Body of pancreas (tissue), 4 donors: ENCODE measurements around the gene PRKD1. TPM values are rescaled to one million over a fixed set of nuclear protein-coding genes. Genes with fewer than 3 reads are reported as not detected.
A peak's percentile ranks its signal among the peaks of the same experiment; 100 is the strongest.

ENCODE experiments used
- ATAC-seq: fragments of 150-250 bp; one replicate; pipeline ENCODE4 v1.9.1; 2016
- DNase-seq, 4 donors: peaks; one replicate each; pipeline ENCODE4 v3.0.0-alpha.2; 2019
- H3K27ac ChIP-seq, 4 donors: fragments of 200-600 bp; sonication (generic); 1 replicate in 3 of 4; 2 replicates in 1 of 4; pipeline versions ENCODE4 v1.5.1 to v1.6.1; 2016 to 2019; ENCODE audit warnings: mild to moderate bottlenecking in 1 of 4, mixed read lengths in 1 of 4, moderate library complexity in 1 of 4
- H3K27me3 ChIP-seq, 2 donors: fragments of 200-600 bp; sonication (generic); one replicate each; pipeline ENCODE4 v1.6.0; 2016; ENCODE audit warnings: mild to moderate bottlenecking in 1 of 2
- H3K36me3 ChIP-seq, 2 donors: fragments of 200-600 bp; sonication (generic); replicated peaks in 1 of 2; 2 replicates each; pipeline ENCODE4 v1.5.1; 2016; ENCODE audit warnings: low read depth in 2 of 2; ENCODE audit not compliant: insufficient read depth in 1 of 2
- H3K4me1 ChIP-seq: fragments of 200-600 bp; sonication (generic); one replicate; pipeline ENCODE4 v1.6.0; 2016
- H3K4me3 ChIP-seq, 2 donors: fragments of 200-600 bp; sonication (generic); 1 replicate in 1 of 2; 2 replicates in 1 of 2; pipeline ENCODE4 v1.5.1; 2016 to 2019
- H3K9me3 ChIP-seq, 3 donors: fragments of 200-600 bp; sonication (generic); 1 replicate in 2 of 3; 2 replicates in 1 of 3; pipeline ENCODE4 v1.5.1; 2016
- POLR2A ChIP-seq, 3 donors: fragments of 450-650 bp; IDR thresholded peaks; one replicate each; pipeline ENCODE4 v1.6.1; 2016; ENCODE audit warnings: antibody characterized with exemption in 3 of 3, mild to moderate bottlenecking in 2 of 3
- WGBS, 2 donors: methylation state at CpG; one replicate each; pipeline ENCODE4 v1.1.5; 2017; 5-methylcytosine and 5-hydroxymethylcytosine counted together
- intact Hi-C: fragments of 100-400 bp; cut with DNase I; formaldehyde crosslinking; loops from one replicate; pipeline ENCODE4 v1.15.1; 2023
- total RNA-seq, 2 donors: library from RNA; depleted of rRNA; stranded (reverse); fragments of >200 nt; gene quantifications; one replicate each; pipeline ENCODE4 v1.1.0, GENCODE V29; 2016
- TF ChIP-seq, protein P1 (sequence below), 7 experiments: fragments of 450-650 bp in 4 of 7; fragments of 200-600 bp in 3 of 7; sonication (generic) in 3 of 7; IDR thresholded peaks; one replicate each; pipeline ENCODE4 v1.5.1; 2016 to 2019; ENCODE audit warnings: antibody characterized with exemption in 7 of 7

The PRKD1 gene
- total RNA-seq, 2 donors from 2014 or later = 5.3 to 14.8 TPM

DNA sequence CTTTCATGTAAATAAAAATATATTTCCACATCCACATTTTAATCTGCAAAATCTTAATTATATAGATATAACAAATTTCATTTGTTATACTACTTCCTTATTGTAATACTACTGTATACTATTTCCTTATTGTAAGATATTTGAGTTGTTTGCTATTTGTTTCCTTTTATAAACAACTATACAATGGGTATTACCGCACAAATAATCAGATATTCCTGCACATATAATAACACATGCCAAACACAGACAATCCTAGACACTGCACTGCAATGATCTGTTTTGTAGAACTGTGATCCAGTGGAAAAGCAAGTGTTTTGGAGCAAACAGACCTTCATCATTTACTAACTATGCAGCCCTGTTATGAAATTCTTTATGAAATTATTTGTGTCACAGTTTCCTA is 30.5 kb downstream of the PRKD1 start:
- DNase-seq (no peak), ATAC-seq (no peak)
- 81 to 86% methylated on average over 1 of the region's 1 CpG for WGBS, 2 donors
- H3K9me3 ChIP-seq = no peaks in the 10 kb centered on the region
- H3K4me1 ChIP-seq = peaks cover 18% of the 10 kb centered on the region
- intact Hi-C loops = no loop called here
- no peaks in the 10 kb centered on the region for H3K36me3 ChIP-seq
- TF ChIP-seq POLR2A (IDR thresholded peaks at IDR 0.05) = no peak
- TF ChIP-seq, protein P1, sequence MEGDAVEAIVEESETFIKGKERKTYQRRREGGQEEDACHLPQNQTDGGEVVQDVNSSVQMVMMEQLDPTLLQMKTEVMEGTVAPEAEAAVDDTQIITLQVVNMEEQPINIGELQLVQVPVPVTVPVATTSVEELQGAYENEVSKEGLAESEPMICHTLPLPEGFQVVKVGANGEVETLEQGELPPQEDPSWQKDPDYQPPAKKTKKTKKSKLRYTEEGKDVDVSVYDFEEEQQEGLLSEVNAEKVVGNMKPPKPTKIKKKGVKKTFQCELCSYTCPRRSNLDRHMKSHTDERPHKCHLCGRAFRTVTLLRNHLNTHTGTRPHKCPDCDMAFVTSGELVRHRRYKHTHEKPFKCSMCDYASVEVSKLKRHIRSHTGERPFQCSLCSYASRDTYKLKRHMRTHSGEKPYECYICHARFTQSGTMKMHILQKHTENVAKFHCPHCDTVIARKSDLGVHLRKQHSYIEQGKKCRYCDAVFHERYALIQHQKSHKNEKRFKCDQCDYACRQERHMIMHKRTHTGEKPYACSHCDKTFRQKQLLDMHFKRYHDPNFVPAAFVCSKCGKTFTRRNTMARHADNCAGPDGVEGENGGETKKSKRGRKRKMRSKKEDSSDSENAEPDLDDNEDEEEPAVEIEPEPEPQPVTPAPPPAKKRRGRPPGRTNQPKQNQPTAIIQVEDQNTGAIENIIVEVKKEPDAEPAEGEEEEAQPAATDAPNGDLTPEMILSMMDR (IDR thresholded peaks at IDR 0.05) = no peak
- no peak overlapping the region for H3K4me3 ChIP-seq
- no peak overlapping the region for H3K27ac ChIP-seq
- H3K27me3 ChIP-seq = no peaks in the 10 kb centered on the region

- no peaks in the 10 kb centered on the region for H3K9me3 ChIP-seq
- H3K36me3 ChIP-seq = no peaks in the 10 kb centered on the region
- 26 to 46% methylated on average over 4 of the region's 4 CpGs for WGBS, 2 donors
- H3K4me1 ChIP-seq = peaks cover 18% of the 10 kb centered on the region
- DNase-seq (no peak), ATAC-seq (peak; percentile 35)
- H3K27me3 ChIP-seq = no peaks in the 10 kb centered on the region
- no peak for TF ChIP-seq POLR2A (IDR thresholded peaks at IDR 0.05)
- TF ChIP-seq, protein P1 (IDR thresholded peaks at IDR 0.05) = no peak
- no peak overlapping the region for H3K27ac ChIP-seq
- H3K4me3 ChIP-seq = no peak overlapping the region
- intact Hi-C loops = no loop called here
These were observed 31.3 kb downstream of the PRKD1 start for GRCh38 chr14:29896354-29896821.

- DNase-seq (peak in 1 of 4 donors; percentile 17), ATAC-seq (peak; percentile 33)
- Histone ChIP-seq H3K9me3 (no peaks in the 10 kb centered on the region), H3K27me3 (no peaks in the 10 kb centered on the region), H3K36me3 (no peaks in the 10 kb centered on the region), H3K4me1 (peaks cover 18% of the 10 kb centered on the region), H3K27ac (no peak overlapping the region), H3K4me3 (no peak overlapping the region)
- TF ChIP-seq, protein P1 (IDR thresholded peaks at IDR 0.05) = no peak
- no peak for TF ChIP-seq POLR2A (IDR thresholded peaks at IDR 0.05)
- WGBS, 2 donors = 35 to 38% methylated on average over 7 of the region's 7 CpGs
- intact Hi-C loops = no loop called here
These were observed 32.0 kb downstream of the PRKD1 start for GRCh38 chr14:29895591-29896083.

DNA sequence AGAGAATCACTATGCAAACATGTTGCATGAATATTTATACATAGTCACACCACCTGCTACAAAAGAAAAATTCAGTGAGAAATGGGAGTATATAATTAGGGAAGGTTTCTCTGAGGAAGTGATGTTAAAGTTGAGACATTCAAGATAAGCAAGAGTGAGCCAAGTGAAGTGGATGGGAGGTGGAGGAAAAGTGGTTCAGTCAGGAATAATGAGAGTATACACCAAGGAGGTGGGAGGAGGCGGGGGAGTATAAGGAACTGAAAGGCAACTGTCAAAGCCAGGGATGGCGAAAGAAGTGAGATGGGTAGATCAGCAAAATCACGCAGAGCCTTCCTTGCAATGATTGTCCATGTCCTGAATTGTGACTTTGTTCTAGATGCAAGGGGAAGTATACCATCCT is 33.7 kb downstream of the PRKD1 start:
- DNase-seq = no peak
- 92 to 97% methylated on average over 3 of the region's 3 CpGs for WGBS, 2 donors

GRCh38 chr14:29892327-29892726 is 35.3 kb downstream of the PRKD1 start:
- intact Hi-C loops = no loop called here
- no peaks in the 10 kb centered on the region for H3K9me3 ChIP-seq
- no peaks in the 10 kb centered on the region for H3K36me3 ChIP-seq
- ATAC-seq = peak; percentile 45
- H3K4me3 ChIP-seq = no peak overlapping the region
- no peak for TF ChIP-seq POLR2A (IDR thresholded peaks at IDR 0.05)
- TF ChIP-seq, protein P1 (IDR thresholded peaks at IDR 0.05) = no peak
- DNase-seq = no peak
- H3K27me3 ChIP-seq = no peaks in the 10 kb centered on the region
- H3K4me1 ChIP-seq = peaks cover 18% of the 10 kb centered on the region
- no peak overlapping the region for H3K27ac ChIP-seq

More for the DNA sequence above, 33.7 kb downstream of the PRKD1 start:
- no peak for TF ChIP-seq POLR2A (IDR thresholded peaks at IDR 0.05)
- no peak for ATAC-seq
- Histone ChIP-seq H3K4me1 (peaks cover 18% of the 10 kb centered on the region), H3K27me3 (no peaks in the 10 kb centered on the region), H3K36me3 (no peaks in the 10 kb centered on the region), H3K9me3 (no peaks in the 10 kb centered on the region), H3K4me3 (no peak overlapping the region), H3K27ac (no peak overlapping the region)
- intact Hi-C loops = no loop called here
